Adrenal gland (tissue), 12 donors: ENCODE results near the gene KSR2. TPM values are rescaled to one million over a fixed set of nuclear protein-coding genes. Genes with fewer than 3 reads are reported as not detected.
A peak's percentile ranks its signal among the peaks of the same experiment; 100 is the strongest.

Source experiments
- DNase-seq, 7 donors: peaks; one replicate each; pipeline ENCODE4 v3.0.0-alpha.2; 2019 to 2020
- H3K27ac ChIP-seq, 5 donors: fragments of 200-600 bp; sonication (generic) in 4 of 5; 1 replicate in 3 of 5; 2 replicates in 2 of 5; pipeline versions ENCODE4 v1.5.1 to v1.8.0; 2016 to 2020; ENCODE audit warnings: mild to moderate bottlenecking in 1 of 5
- H3K27me3 ChIP-seq: fragments of 200-600 bp; 2 replicates; pipeline ENCODE4 v1.8.0; 2021
- H3K36me3 ChIP-seq, 2 donors: fragments of 200-600 bp; replicated peaks in 1 of 2; 1 replicate in 1 of 2; 2 replicates in 1 of 2; pipeline versions ENCODE4 v1.5.1 to v1.8.0; 2018 to 2022
- H3K4me1 ChIP-seq, 2 donors: fragments of 200-600 bp; replicated peaks in 1 of 2; 1 replicate in 1 of 2; 2 replicates in 1 of 2; pipeline versions ENCODE4 v1.5.1 to v1.8.0; 2018 to 2021
- H3K4me3 ChIP-seq, 4 donors: fragments of 200-600 bp; sonication (generic) in 3 of 4; one replicate each; pipeline ENCODE4 v1.5.1; 2016 to 2018
- H3K9me3 ChIP-seq, 3 donors: fragments of 200-600 bp; sonication (generic) in 1 of 3; replicated peaks in 1 of 3; 1 replicate in 2 of 3; 2 replicates in 1 of 3; pipeline versions ENCODE4 v1.5.1 to v1.8.0; 2016 to 2021
- POLR2A ChIP-seq, 2 donors: fragments of 450-650 bp; IDR thresholded peaks; one replicate each; pipeline ENCODE4 v1.6.1; 2017; ENCODE audit warnings: antibody characterized with exemption in 2 of 2, mild to moderate bottlenecking in 2 of 2, moderate library complexity in 1 of 2
- WGBS, 4 donors: extraction: QIAGEN DNeasy Blood & Tissue Kit in 2 of 4; methylation state at CpG; one replicate each; pipeline versions ENCODE4 v1.1.5 to v1.1.7; 2013 to 2017; 5-methylcytosine and 5-hydroxymethylcytosine counted together
- intact Hi-C, 2 donors: fragments of 100-400 bp; cut with DNase I; formaldehyde crosslinking; loops; one replicate each; pipeline versions ENCODE4 v1.14.1 to v1.15.0; 2022 to 2023
- polyA plus RNA-seq, 3 donors: library from polyadenylated mRNA; stranded (reverse); fragments of 200-250 nt in 2 of 3; fragments of 350-450 nt in 1 of 3; fragmentation: Illumina TruSeq in 1 of 3; extraction: RNeasy Lipid Tissue Mini Kit (QIAGEN cat#74804) in 1 of 3; gene quantifications; one replicate each; pipeline ENCODE4 v1.2.3, GENCODE V29; 2013 to 2014
- total RNA-seq, 9 donors: library from RNA; depleted of rRNA in 4 of 9; stranded (reverse); fragments of >200 nt in 4 of 9; fragments of 120-200 nt in 1 of 9; fragmentation: NEBNext Ultra II Directional in 1 of 9; extraction: Animal tissue kit (Norgen Biotek cat#: 25700) in 1 of 9; gene quantifications; one replicate each; pipeline versions ENCODE4 v1.1.0 to v1.2.4, GENCODE V29; 2013 to 2023
- TF ChIP-seq, protein P1 (sequence below), 6 experiments: fragments of 450-650 bp in 4 of 6; fragments of 200-600 bp in 2 of 6; sonication (generic) in 1 of 6; IDR thresholded peaks; 1 replicate in 5 of 6; 2 replicates in 1 of 6; pipeline versions ENCODE4 v1.5.1 to v1.8.0; 2016 to 2021; ENCODE audit warnings: antibody characterized with exemption in 6 of 6, mild to moderate bottlenecking in 2 of 6, moderate library complexity in 1 of 6
- donor health status: healthy with polysubstance abuse.
- donor health status: Bipolar disorder and iron deficiency.
- donor health status: DM: yes; HTN: yes; CAD: no.
- donor health status: DM: no; HTN: no; CAD: no.
- donor health status: DM: no; HTN: no; CAD: no.
- donor health status: DM: yes; HTN: yes; CAD: no.

Gene KSR2
- total and polyA plus RNA-seq, 12 donors = 0.03 to 2.7 (median 0.84) TPM; not detected in 3

DNA sequence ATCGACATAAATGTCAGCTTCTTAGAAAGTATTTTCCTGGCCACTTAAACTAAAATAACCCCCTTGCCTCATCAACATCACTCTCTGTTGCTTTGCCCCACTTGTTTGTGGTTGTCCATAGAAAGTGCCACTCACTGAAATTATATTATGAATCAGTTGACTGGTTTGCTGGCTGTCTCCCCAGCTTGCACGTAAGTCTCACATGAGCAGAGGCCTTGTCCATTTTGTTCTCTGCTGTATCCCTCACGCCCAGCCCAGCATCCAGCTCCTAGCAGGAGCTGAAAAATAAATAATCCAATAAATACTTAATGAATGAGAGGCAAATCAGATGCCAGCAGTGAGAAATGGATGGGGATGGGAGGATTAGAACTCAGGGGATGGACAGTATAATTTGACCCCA, 159.3 kb downstream of the KSR2 start:
- H3K27me3 ChIP-seq = peaks cover 5% of the 10 kb centered on the region
- DNase-seq = peak in 1 of 7 donors; percentile 54

DNA sequence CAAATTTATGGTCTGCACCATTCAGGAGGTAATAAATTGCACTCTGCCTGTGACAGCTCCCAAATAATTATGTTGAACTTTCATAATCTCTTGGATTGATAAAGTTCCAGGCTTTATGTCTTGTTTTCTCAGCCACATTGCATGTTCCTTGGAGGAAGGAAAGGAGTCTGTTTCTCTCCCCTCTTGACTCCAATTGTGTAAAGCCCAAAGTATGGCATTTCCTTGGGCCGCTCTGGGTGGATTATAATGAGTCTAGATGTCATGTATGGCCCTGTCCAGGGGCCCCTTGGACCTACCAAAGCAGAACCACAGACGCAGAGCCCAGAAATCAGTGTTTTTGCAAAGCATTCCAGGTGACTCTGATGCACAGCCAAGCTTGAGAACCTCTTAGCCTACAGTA, 160.8 kb downstream of the KSR2 start:
- no peak overlapping the region for H3K4me3 ChIP-seq
- no peak overlapping the region for H3K27ac ChIP-seq
- no peaks in the 10 kb centered on the region for H3K36me3 ChIP-seq
- intact Hi-C loops = no loop called here
- peaks cover 5% of the 10 kb centered on the region for H3K27me3 ChIP-seq
- WGBS, 4 donors = 31 to 42% (median 39%) methylated on average over 2 of the region's 2 CpGs
- TF ChIP-seq, protein P1, sequence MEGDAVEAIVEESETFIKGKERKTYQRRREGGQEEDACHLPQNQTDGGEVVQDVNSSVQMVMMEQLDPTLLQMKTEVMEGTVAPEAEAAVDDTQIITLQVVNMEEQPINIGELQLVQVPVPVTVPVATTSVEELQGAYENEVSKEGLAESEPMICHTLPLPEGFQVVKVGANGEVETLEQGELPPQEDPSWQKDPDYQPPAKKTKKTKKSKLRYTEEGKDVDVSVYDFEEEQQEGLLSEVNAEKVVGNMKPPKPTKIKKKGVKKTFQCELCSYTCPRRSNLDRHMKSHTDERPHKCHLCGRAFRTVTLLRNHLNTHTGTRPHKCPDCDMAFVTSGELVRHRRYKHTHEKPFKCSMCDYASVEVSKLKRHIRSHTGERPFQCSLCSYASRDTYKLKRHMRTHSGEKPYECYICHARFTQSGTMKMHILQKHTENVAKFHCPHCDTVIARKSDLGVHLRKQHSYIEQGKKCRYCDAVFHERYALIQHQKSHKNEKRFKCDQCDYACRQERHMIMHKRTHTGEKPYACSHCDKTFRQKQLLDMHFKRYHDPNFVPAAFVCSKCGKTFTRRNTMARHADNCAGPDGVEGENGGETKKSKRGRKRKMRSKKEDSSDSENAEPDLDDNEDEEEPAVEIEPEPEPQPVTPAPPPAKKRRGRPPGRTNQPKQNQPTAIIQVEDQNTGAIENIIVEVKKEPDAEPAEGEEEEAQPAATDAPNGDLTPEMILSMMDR (IDR thresholded peaks at IDR 0.05) = no peak
- TF ChIP-seq POLR2A (IDR thresholded peaks at IDR 0.05) = no peak
- no peaks in the 10 kb centered on the region for H3K9me3 ChIP-seq
- H3K4me1 ChIP-seq = no peaks in the 10 kb centered on the region
- no peak for DNase-seq

More for the DNA sequence above, 159.3 kb downstream of the KSR2 start:
- Histone ChIP-seq H3K4me1 (no peaks in the 10 kb centered on the region), H3K4me3 (no peak overlapping the region), H3K27ac (no peak overlapping the region), H3K9me3 (no peaks in the 10 kb centered on the region), H3K36me3 (no peaks in the 10 kb centered on the region)
- 68 to 80% (median 72%) methylated on average over 3 of the region's 3 CpGs for WGBS, 4 donors
- intact Hi-C loops = no loop called here
- no peak for TF ChIP-seq POLR2A (IDR thresholded peaks at IDR 0.05)
- TF ChIP-seq, protein P1 (IDR thresholded peaks at IDR 0.05) = no peak

DNA sequence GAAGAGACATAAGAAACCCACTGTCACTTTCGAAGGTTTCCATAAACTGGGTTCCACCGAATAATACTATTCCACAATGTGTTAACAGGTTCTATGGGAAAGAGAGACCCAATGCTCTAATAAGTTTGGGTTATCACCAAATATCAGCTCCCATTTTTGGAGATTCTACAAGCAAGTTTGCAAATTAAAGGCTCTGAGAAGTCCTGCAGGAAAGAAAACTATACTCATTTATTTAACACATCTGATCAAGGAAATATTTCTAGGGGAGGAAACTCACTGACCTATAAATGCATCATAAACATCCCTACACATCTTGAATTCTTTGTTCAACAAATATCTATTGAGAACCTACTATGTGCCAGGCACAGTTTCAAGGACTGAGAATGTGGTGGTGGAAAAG, 161.4 kb downstream of the KSR2 start:
- peaks cover 5% of the 10 kb centered on the region for H3K27me3 ChIP-seq
- intact Hi-C loops = no loop called here
- DNase-seq = no peak

DNA sequence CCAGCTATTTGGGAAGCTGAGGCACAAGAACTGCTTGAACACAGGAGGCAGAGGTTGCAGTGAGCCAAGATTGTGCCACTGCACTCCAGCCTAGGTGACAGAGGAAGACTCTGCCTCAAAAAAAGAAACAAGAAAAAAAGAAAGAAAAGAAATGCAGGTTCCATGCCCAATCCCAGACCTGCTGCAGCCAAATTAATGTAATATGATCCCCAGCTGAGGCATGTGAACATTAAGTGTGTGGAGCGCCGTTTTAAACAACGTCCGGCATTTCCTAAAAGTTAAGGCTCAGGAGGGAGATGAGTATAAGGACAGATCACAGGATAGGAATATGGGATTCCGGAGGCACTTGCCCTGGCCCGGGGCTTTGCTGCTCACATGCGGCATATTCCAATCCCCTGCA, 162.9 kb downstream of the KSR2 start:
- H3K4me3 ChIP-seq = no peak overlapping the region
- no peaks in the 10 kb centered on the region for H3K4me1 ChIP-seq
- no peak overlapping the region for H3K27ac ChIP-seq
- DNase-seq = no peak
- intact Hi-C loops = no loop called here
- TF ChIP-seq POLR2A (IDR thresholded peaks at IDR 0.05) = no peak
- TF ChIP-seq, protein P1 (IDR thresholded peaks at IDR 0.05) = no peak
- no peaks in the 10 kb centered on the region for H3K36me3 ChIP-seq
- H3K9me3 ChIP-seq = no peaks in the 10 kb centered on the region
- no peaks in the 10 kb centered on the region for H3K27me3 ChIP-seq
- 46 to 65% (median 56%) methylated on average over 7 of the region's 7 CpGs for WGBS, 4 donors

More for the DNA sequence above, 161.4 kb downstream of the KSR2 start:
- Histone ChIP-seq H3K9me3 (no peaks in the 10 kb centered on the region), H3K4me1 (no peaks in the 10 kb centered on the region), H3K36me3 (no peaks in the 10 kb centered on the region), H3K4me3 (no peak overlapping the region), H3K27ac (no peak overlapping the region)
- WGBS, 4 donors = 89 to 100% (median 97%) methylated on average over 2 of the region's 2 CpGs
- TF ChIP-seq, protein P1 (IDR thresholded peaks at IDR 0.05) = no peak
- TF ChIP-seq POLR2A (IDR thresholded peaks at IDR 0.05) = no peak
